GM12878 (cell line): ENCODE data around the gene GPC5. TPM values are rescaled to one million over a fixed set of nuclear protein-coding genes. Genes with fewer than 3 reads are reported as not detected.

Experiments used
- ATAC-seq: fragments of 200-7000 bp; cut with Tn5 transposase; 3 replicates; pipeline ENCODE4 v1.9.1; 2020; ENCODE audit warnings: mild to moderate bottlenecking, moderate library complexity
- BruUV-seq: library from RNA; stranded (reverse); fragments of 400-500 nt; replicated peaks from 2 replicates; lab custom pipeline; 2021; lab: Mats Ljungman, UMichigan
- CTCF ChIA-PET: fragments of 300-600 bp; sonication (Branson Sonifier 250); formaldehyde crosslinking; extraction: SDS; loops from one replicate; lab custom pipeline; 2021; ENCODE audit warnings: inconsistent platforms; lab: Yijun Ruan, JAX
- POLR2A ChIA-PET: fragments of 350-600 bp; formaldehyde crosslinking; extraction: SDS; loops from one replicate; lab custom pipeline; 2021; ENCODE audit warnings: inconsistent platforms; lab: Charles Lee
- RAD21 ChIA-PET: fragments of 300-600 bp; sonication (Branson Sonifier 250); formaldehyde crosslinking; loops from one replicate; lab custom pipeline; 2023; ENCODE audit warnings: antibody characterized with exemption; ENCODE audit not compliant: unreplicated experiment; lab: Charles Lee
- SMC1A ChIA-PET: fragments of 300-600 bp; sonication (Branson Sonifier 250); formaldehyde crosslinking; loops from one replicate; lab custom pipeline; 2023; ENCODE audit not compliant: unreplicated experiment, uncharacterized antibody; lab: Charles Lee
- DNase-seq: peaks from one replicate; pipeline ENCODE4 v3.0.0-alpha.2; 2011; ENCODE audit warnings: low read depth, low spot score
- FAIRE-seq: peaks from 3 replicates; lab custom pipeline; 2011; peaks lifted over from hg19 to GRCh38; lab: Jason Lieb, UNC
- H2AFZ ChIP-seq: 2 replicates; pipeline ENCODE4 v1.6.0; 2011; ENCODE audit warnings: low read depth, low read length, control low read depth; ENCODE audit not compliant: control insufficient read depth
- H3K27ac ChIP-seq: 2 replicates; pipeline ENCODE4 v1.5.1; 2011; ENCODE audit warnings: control low read depth; ENCODE audit not compliant: control insufficient read depth, insufficient read depth
- H3K27me3 ChIP-seq, 2 experiments: replicated peaks in 1 of 2; 2 replicates each; pipeline versions ENCODE4 v1.6.0 to v1.6.1; 2011; ENCODE audit warnings: low read length in 1 of 2; ENCODE audit not compliant: control insufficient read depth in 2 of 2, insufficient read depth in 2 of 2
- H3K36me3 ChIP-seq, 2 experiments: 2 replicates each; pipeline ENCODE4 v1.5.1; 2011; ENCODE audit warnings: low read length in 1 of 2; ENCODE audit not compliant: control insufficient read depth in 2 of 2, insufficient read depth in 2 of 2
- H3K4me1 ChIP-seq: 2 replicates; pipeline ENCODE4 v1.6.1; 2011; ENCODE audit warnings: mild to moderate bottlenecking, low read length, moderate library complexity, mixed read lengths; ENCODE audit not compliant: control insufficient read depth, insufficient read depth
- H3K4me2 ChIP-seq: 2 replicates; pipeline ENCODE4 v1.6.0; 2011; ENCODE audit warnings: control low read depth; ENCODE audit not compliant: control insufficient read depth, insufficient read depth
- H3K4me3 ChIP-seq: fragments of 200-600 bp; sonication (generic); 2 replicates; pipeline ENCODE4 v1.5.1; 2016
- H3K79me2 ChIP-seq: 2 replicates; pipeline ENCODE4 v1.6.0; 2011; ENCODE audit warnings: low read length; ENCODE audit not compliant: control insufficient read depth, insufficient read depth
- H3K9ac ChIP-seq: 2 replicates; pipeline ENCODE4 v1.8.0; 2011; ENCODE audit warnings: low read length, control low read depth, mixed read lengths; ENCODE audit not compliant: control insufficient read depth, insufficient read depth
- H3K9me3 ChIP-seq: replicated peaks from 3 replicates; pipeline ENCODE4 v1.5.1; 2011; ENCODE audit warnings: mild to moderate bottlenecking, low read length; ENCODE audit not compliant: control insufficient read depth, insufficient read depth
- H4K20me1 ChIP-seq: 2 replicates; pipeline ENCODE4 v1.6.0; 2011; ENCODE audit not compliant: control insufficient read depth, insufficient read depth
- CHD1 ChIP-seq: IDR thresholded peaks from 2 replicates; pipeline ENCODE4 v1.6.1; 2012; ENCODE audit warnings: low read depth, low read length, improper control_type of control experiment
- E4F1 ChIP-seq: fragments of 450-650 bp; IDR thresholded peaks from 2 replicates; pipeline ENCODE4 v1.6.1; 2018; ENCODE audit warnings: borderline replicate concordance, mild to moderate bottlenecking; ENCODE audit not compliant: partially characterized antibody
- JUND ChIP-seq: IDR thresholded peaks from 2 replicates; pipeline ENCODE4 v1.6.1; 2012; ENCODE audit warnings: low read depth, mild to moderate bottlenecking, low read length, improper control_type of control experiment, moderate library complexity
- KAT2A ChIP-seq: conservative IDR thresholded peaks from 2 replicates; pipeline ENCODE4 v1.6.1; 2011; ENCODE audit warnings: low read depth, low read length; ENCODE audit not compliant: control insufficient read depth
- PML ChIP-seq: IDR thresholded peaks from 2 replicates; pipeline ENCODE4 v1.6.1; 2012; ENCODE audit warnings: low read length, inconsistent platforms
- POLR2A ChIP-seq: IDR thresholded peaks from 2 replicates; pipeline ENCODE4 v1.6.1; 2011; ENCODE audit warnings: low read depth, mild to moderate bottlenecking, low read length
- SP1 ChIP-seq: IDR thresholded peaks from one replicate; pipeline ENCODE4 v1.6.1; 2011; ENCODE audit warnings: low read depth, low read length
- SPI1 ChIP-seq: IDR thresholded peaks from 2 replicates; pipeline ENCODE4 v1.6.1; 2011; ENCODE audit warnings: low read depth, mild to moderate bottlenecking, low read length, moderate library complexity, borderline replicate concordance; ENCODE audit not compliant: insufficient read depth
- SREBF2 ChIP-seq: IDR thresholded peaks from 2 replicates; pipeline ENCODE4 v1.6.1; 2012; ENCODE audit warnings: mild to moderate bottlenecking, low read length
- TCF3 ChIP-seq: IDR thresholded peaks from 2 replicates; pipeline ENCODE4 v1.6.1; 2012; ENCODE audit warnings: low read depth, mild to moderate bottlenecking, low read length, borderline replicate concordance; ENCODE audit not compliant: insufficient read depth
- ZNF207 ChIP-seq: fragments of 450-650 bp; IDR thresholded peaks from 2 replicates; pipeline ENCODE4 v1.6.1; 2014; ENCODE audit warnings: antibody characterized with exemption, mild to moderate bottlenecking, borderline replicate concordance
- WGBS: methylation state at CpG from one replicate; pipeline ENCODE4 v1.1.6; 2016; ENCODE audit warnings: low lambda C conversion rate; ENCODE audit not compliant: insufficient replicate concordance, insufficient coverage; ENCODE audit errors: missing lambda C conversion rate; 5-methylcytosine and 5-hydroxymethylcytosine counted together
- in situ Hi-C: fragments of 300-500 bp; cut with MboI; formaldehyde crosslinking; loops from 9 replicates; pipeline ENCODE4 v1.14.3; 2018; ENCODE audit warnings: mixed read lengths
- intact Hi-C: fragments of 100-400 bp; cut with micrococcal nuclease; formaldehyde crosslinking; loops from one replicate; pipeline ENCODE4 v1.14.2; 2022; ENCODE audit not compliant: unreplicated experiment
- polyA plus RNA-seq, 11 experiments: library from polyadenylated mRNA; depleted of rRNA in 4 of 11; unstranded in 6 of 11; stranded (reverse) in 5 of 11; fragments of >200 nt; fragmentation: Nextera tagmentation in 4 of 11; fragmentation: Illumina TruSeq in 1 of 11; extraction: Ambion mirVana in 4 of 11; extraction: Trizol in 1 of 11; gene quantifications; 1 replicate in 1 of 11; 2 replicates in 10 of 11; pipeline versions ENCODE4 v1.2.1 to v1.2.3, GENCODE V29; 2011 to 2016; ENCODE audit warnings: inconsistent platforms in 2 of 11, missing spikeins in 2 of 11, low read depth in 1 of 11
- total RNA-seq, 4 experiments: library from RNA; depleted of rRNA in 3 of 4; stranded (reverse); fragments of >200 nt in 3 of 4; fragmentation: Illumina TruSeq in 1 of 4; extraction: Trizol in 1 of 4; gene quantifications; 2 replicates each; pipeline versions ENCODE4 v1.2.1 to v1.2.3, GENCODE V29; 2013 to 2021

The GPC5 gene
- total and polyA plus RNA-seq, 10 of the 15 experiments (the other 5 are each of a cell fraction or from before 2014, with no cell fraction given): 0.05 to 0.87 (median 0.44) TPM; not detected in 1

GRCh38 chr13:91450913-91451312 lies 52.5 kb downstream of the GPC5 start:
- ATAC-seq: no peak
- Histone ChIP-seq H3K27ac (no peak overlapping the region), H3K4me2 (no peak overlapping the region), H3K36me3 (no peaks in the 10 kb centered on the region), H3K27me3 (no peaks in the 10 kb centered on the region), H3K4me1 (no peaks in the 10 kb centered on the region), H3K9me3 (no peaks in the 10 kb centered on the region), H3K4me3 (no peak overlapping the region), H3K9ac (no peak overlapping the region), H3K79me2 (no peaks in the 10 kb centered on the region), H4K20me1 (no peaks in the 10 kb centered on the region), H2AFZ (no peak overlapping the region)
- intact Hi-C loops: no loop called here
- DNase-seq: no peak
- in situ Hi-C loops: no loop called here
- TF ChIP-seq CHD1 (no peak), KAT2A (no peak), ZNF207 (no peak), E4F1 (no peak), JUND (no peak), SREBF2 (no peak), POLR2A (no peak), PML (no peak), SP1 (no peak), TCF3 (no peak), SPI1 (no peak)
- POLR2A ChIA-PET: no interaction called here
- 2% methylated on average over 2 of the region's 2 CpGs for WGBS
- SMC1A ChIA-PET: no interaction called here
- BruUV-seq: no TSS peak
- CTCF ChIA-PET: interaction anchor here (2.0 kb wide), 1 partner anchor 45 kb away, joined by 8 read pairs; no protein-coding TSS in a partner anchor
- no peak for FAIRE-seq
- RAD21 ChIA-PET: no interaction called here
